Uterus (tissue), 2 donors: Measurements from ENCODE around the gene LRRD1.

Source experiments
- CTCF ChIP-seq, 4 experiments: fragments of 200-600 bp in 2 of 4; fragments of 450-650 bp in 2 of 4; sonication (generic) in 2 of 4; IDR thresholded peaks; one replicate each; pipeline ENCODE4 v1.5.1; 2016 to 2019; ENCODE audit warnings: antibody characterized with exemption in 4 of 4, mild to moderate bottlenecking in 2 of 4, moderate library complexity in 1 of 4
- POLR2A ChIP-seq, 2 donors: fragments of 450-650 bp; IDR thresholded peaks; one replicate each; pipeline ENCODE4 v1.6.1; 2016; ENCODE audit warnings: antibody characterized with exemption in 2 of 2, mild to moderate bottlenecking in 1 of 2, moderate library complexity in 1 of 2

- TF ChIP-seq CTCF (IDR thresholded peaks at IDR 0.05) (no peak), POLR2A (IDR thresholded peaks at IDR 0.05) (no peak)
Observed at GRCh38 chr7:92228742-92229141, 49.8 kb upstream of the LRRD1 start.
